Glutamatergic neuron (in vitro differentiated cells): ENCODE measurements around the gene TUBGCP2. TPM values are rescaled to one million over a fixed set of nuclear protein-coding genes. Genes with fewer than 3 reads are reported as not detected.

Source experiments
- DNase-seq: peaks from one replicate; pipeline ENCODE4 v3.0.0; 2022
- H3K27ac Mint-ChIP-seq: one replicate; pipeline ENCODE4 v1.8.0; 2020; ENCODE audit warnings: mild to moderate bottlenecking, mixed read lengths, inconsistent platforms; ENCODE audit not compliant: unreplicated experiment
- H3K27me3 Mint-ChIP-seq: one replicate; pipeline ENCODE4 v1.8.0; 2020; ENCODE audit warnings: mild to moderate bottlenecking, moderate library complexity, mixed read lengths, inconsistent platforms; ENCODE audit not compliant: unreplicated experiment
- H3K36me3 Mint-ChIP-seq: one replicate; pipeline ENCODE4 v1.8.0; 2020; ENCODE audit warnings: mild to moderate bottlenecking, mixed read lengths, inconsistent platforms; ENCODE audit not compliant: unreplicated experiment
- H3K4me1 Mint-ChIP-seq: one replicate; pipeline ENCODE4 v1.8.0; 2020; ENCODE audit warnings: mild to moderate bottlenecking, low read depth, mixed read lengths, inconsistent platforms; ENCODE audit not compliant: unreplicated experiment
- H3K4me3 Mint-ChIP-seq: one replicate; pipeline ENCODE4 v1.8.0; 2020; ENCODE audit warnings: mild to moderate bottlenecking, mixed read lengths, inconsistent platforms; ENCODE audit not compliant: unreplicated experiment
- H3K9me3 Mint-ChIP-seq: one replicate; pipeline ENCODE4 v1.8.0; 2020; ENCODE audit warnings: mild to moderate bottlenecking, moderate library complexity, mixed read lengths, inconsistent platforms; ENCODE audit not compliant: unreplicated experiment
- total RNA-seq: library from RNA; stranded (reverse); fragmentation: NEBNext Ultra II Directional; extraction: Animal tissue kit (Norgen Biotek cat#: 25700); gene quantifications from one replicate; pipeline ENCODE4 v1.2.1, GENCODE V29; 2021; ENCODE audit not compliant: unreplicated experiment
- TF ChIP-seq, protein P1 (sequence below): fragments of 200-600 bp; sonication (generic); IDR thresholded peaks from one replicate; pipeline ENCODE4 v1.5.0; 2021; ENCODE audit not compliant: partially characterized antibody, unreplicated experiment

Gene TUBGCP2
- total RNA-seq, 1 donor from 2014 or later: 61.4 TPM

DNA sequence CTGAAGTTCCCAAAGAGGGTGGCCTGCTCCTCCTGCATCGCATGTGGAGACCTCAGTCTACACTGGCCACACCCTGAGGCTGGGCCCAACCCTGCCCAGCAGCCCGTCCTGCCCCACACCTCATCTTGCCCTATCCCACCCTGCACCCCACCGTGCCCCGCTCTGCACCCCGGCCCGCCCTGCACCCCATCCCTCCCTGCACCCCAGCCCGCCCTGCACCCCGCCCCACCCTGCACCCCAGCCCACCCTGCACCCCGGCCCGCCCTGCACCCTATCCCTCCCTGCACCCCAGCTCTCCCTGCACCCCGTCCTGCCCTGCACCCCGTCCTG is 56.5 kb downstream of the TUBGCP2 start:
- Mint-ChIP-seq H3K27me3 (peaks cover 7% of the 10 kb centered on the region), H3K9me3 (peaks cover 4% of the 10 kb centered on the region), H3K36me3 (no peaks in the 10 kb centered on the region)

DNA sequence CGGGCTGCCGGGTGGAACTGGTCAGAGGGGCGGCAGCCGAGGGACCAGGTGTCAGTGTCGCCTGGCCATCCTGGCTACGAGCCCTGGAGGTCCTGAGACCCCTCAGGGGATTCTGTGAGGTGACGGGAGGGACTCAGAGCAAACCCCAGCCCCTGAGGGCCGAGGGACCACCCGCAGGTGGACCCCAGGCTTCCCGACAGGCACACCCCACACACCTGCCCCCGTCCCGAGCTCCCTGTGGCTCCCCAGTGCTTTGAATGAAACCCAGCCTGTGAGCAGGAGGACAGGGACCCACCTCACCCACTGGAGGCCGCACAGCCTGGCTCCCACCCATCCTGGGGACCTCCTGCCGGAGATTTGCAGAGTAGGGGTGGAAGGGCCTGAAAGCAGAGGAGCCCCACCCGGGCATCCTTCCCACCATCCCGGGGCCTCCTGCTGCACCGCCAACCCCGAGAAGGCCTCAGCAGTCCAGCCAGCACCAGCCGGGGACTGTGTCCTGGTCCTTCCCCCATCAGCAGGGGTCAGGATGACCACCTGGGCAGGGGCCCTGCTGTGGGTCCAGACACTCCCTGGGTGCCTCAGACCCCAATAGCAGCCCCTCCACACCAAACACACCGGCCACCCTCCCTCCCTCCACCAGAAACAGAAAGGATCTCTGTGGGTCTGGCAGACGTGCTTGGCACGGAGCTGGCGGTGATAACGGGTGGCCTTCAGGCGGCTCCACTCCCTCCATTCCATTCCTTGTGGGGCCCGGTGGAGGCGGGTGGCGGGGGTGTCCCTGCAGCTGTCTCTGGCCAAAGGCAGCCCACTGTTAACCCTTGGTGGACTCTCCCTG is 57.1 kb downstream of the TUBGCP2 start:
- DNase-seq: no peak
- no peak overlapping the region for H3K4me3 Mint-ChIP-seq
- no peaks in the 10 kb centered on the region for H3K36me3 Mint-ChIP-seq
- peaks cover 2% of the 10 kb centered on the region for H3K4me1 Mint-ChIP-seq
- no peak overlapping the region for H3K27ac Mint-ChIP-seq
- peaks cover 4% of the 10 kb centered on the region for H3K9me3 Mint-ChIP-seq
- peaks cover 7% of the 10 kb centered on the region for H3K27me3 Mint-ChIP-seq
- TF ChIP-seq, protein P1, sequence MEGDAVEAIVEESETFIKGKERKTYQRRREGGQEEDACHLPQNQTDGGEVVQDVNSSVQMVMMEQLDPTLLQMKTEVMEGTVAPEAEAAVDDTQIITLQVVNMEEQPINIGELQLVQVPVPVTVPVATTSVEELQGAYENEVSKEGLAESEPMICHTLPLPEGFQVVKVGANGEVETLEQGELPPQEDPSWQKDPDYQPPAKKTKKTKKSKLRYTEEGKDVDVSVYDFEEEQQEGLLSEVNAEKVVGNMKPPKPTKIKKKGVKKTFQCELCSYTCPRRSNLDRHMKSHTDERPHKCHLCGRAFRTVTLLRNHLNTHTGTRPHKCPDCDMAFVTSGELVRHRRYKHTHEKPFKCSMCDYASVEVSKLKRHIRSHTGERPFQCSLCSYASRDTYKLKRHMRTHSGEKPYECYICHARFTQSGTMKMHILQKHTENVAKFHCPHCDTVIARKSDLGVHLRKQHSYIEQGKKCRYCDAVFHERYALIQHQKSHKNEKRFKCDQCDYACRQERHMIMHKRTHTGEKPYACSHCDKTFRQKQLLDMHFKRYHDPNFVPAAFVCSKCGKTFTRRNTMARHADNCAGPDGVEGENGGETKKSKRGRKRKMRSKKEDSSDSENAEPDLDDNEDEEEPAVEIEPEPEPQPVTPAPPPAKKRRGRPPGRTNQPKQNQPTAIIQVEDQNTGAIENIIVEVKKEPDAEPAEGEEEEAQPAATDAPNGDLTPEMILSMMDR: no peak

More for the DNA sequence above, 56.5 kb downstream of the TUBGCP2 start:
- H3K4me1 Mint-ChIP-seq: peaks cover 4% of the 10 kb centered on the region
- TF ChIP-seq, protein P1: no peak
- no peak overlapping the region for H3K4me3 Mint-ChIP-seq
- H3K27ac Mint-ChIP-seq: no peak overlapping the region
- no peak for DNase-seq

DNA sequence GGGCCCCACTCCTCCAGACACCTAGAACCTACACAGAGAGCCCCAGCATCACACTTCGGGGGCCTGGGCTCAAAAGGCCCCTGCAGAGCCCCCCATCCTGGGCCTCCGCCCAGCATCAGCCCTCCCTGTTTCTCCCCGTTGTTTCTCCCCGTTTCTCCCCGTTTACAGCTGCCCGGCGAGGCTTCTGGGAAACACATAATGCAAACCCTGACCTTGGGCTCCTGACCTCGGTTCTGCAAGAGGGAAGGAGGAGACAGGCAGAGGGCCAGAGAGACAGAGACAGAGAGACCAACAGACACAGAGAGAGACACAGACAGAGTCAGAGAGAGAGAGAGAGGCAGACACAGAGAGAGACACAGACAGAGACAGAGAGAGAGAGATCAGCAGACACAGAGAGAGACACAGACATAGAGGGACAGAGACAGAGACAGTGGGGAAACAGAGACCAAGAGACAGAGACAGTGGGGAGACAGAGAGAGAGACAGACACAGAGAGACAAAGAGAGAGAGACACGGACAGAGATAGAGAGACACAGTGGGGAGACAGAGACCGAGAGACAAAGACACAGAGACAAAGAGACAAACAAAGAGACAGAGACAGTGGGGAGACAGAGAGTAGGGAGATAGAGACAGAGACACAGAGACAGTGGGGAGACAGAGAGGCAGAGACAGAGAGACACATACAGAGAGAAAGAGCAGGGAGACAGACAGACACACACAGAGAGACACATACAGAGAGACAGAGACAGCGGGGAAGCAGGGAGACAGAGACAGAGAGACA is 58.5 kb downstream of the TUBGCP2 start:
- DNase-seq: no peak
- TF ChIP-seq, protein P1: no peak
- Mint-ChIP-seq H3K4me1 (peaks cover 5% of the 10 kb centered on the region), H3K27ac (no peak overlapping the region), H3K4me3 (no peak overlapping the region), H3K36me3 (no peaks in the 10 kb centered on the region), H3K9me3 (peaks cover 4% of the 10 kb centered on the region), H3K27me3 (peaks cover 7% of the 10 kb centered on the region)

DNA sequence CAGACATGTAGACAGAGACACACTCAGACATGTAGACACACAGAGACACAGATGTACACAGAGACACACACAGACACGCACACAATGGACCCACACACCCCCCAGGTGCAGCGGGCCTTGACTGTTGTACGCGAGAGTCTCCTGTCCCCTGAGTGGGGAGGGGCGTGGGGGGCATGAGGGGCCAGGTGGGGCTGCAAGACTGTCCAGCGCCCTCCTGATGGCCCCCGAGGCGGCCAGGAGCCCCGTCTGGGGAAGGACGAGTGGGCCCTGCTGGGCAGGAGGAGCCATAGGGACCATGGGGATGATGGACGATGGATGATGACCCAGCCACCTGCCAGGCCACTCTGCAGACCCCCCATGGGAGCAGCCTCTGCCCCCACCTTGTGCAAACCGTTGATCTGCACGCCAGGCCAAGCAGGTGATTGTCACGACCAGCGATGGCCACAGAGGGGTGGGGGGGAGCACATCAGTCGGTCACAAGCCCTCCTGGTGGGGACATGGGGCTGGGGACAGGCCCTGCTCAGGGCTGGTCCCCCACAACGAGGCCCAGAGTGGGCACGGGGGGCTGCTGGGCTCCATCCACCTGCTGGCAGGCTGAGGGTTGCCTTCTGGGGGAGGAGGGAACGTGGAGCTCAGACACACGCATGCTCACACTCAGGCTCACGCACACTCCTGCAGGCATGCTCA is 59.4 kb downstream of the TUBGCP2 start:
- Mint-ChIP-seq H3K27me3 (peaks cover 7% of the 10 kb centered on the region), H3K9me3 (peaks cover 4% of the 10 kb centered on the region), H3K36me3 (no peaks in the 10 kb centered on the region), H3K27ac (no peak overlapping the region), H3K4me1 (peaks cover 5% of the 10 kb centered on the region), H3K4me3 (no peak overlapping the region)
- TF ChIP-seq, protein P1: no peak
- no peak for DNase-seq

DNA sequence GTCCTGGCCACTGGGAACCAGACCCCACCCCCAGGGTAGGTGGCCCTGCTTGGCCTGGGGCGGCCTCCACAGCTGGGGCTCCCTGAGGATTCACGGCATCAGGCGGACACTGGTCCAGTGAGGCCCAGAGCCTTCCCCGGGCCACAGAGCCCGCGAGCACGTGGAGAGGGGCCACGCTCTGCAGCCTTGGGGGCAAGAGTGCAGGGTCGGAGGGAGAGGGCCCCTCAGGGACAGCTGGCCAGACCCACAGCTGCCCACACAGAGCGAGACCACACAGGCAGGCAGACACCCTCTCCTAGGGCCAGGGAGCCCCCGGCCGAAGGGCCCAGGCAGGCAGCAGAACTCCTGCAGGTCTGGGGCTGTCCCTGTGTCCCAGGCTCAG is 60.3 kb downstream of the TUBGCP2 start:
- no peaks in the 10 kb centered on the region for H3K36me3 Mint-ChIP-seq
- H3K27me3 Mint-ChIP-seq: peaks cover 7% of the 10 kb centered on the region
- H3K4me3 Mint-ChIP-seq: no peak overlapping the region
- TF ChIP-seq, protein P1: no peak
- peaks cover 3% of the 10 kb centered on the region for H3K9me3 Mint-ChIP-seq
- no peak for DNase-seq
- H3K27ac Mint-ChIP-seq: no peak overlapping the region
- H3K4me1 Mint-ChIP-seq: peaks cover 5% of the 10 kb centered on the region
